Left ventricle myocardium inferior (tissue), 1 donor: ENCODE measurements around the gene REXO4. TPM values are rescaled to one million over a fixed set of nuclear protein-coding genes. Genes with fewer than 3 reads are reported as not detected.

ENCODE experiments used
- DNase-seq: peaks from one replicate; pipeline ENCODE4 v3.0.0-alpha.2; 2020
- H3K27ac ChIP-seq: fragments of 200-600 bp; replicated peaks from 2 replicates; pipeline ENCODE4 v1.8.0; 2021
- H3K27me3 ChIP-seq: fragments of 200-600 bp; 2 replicates; pipeline ENCODE4 v1.8.0; 2021; ENCODE audit warnings: low read depth
- H3K36me3 ChIP-seq: fragments of 200-600 bp; 2 replicates; pipeline ENCODE4 v1.8.0; 2021
- H3K4me1 ChIP-seq: fragments of 200-600 bp; 2 replicates; pipeline ENCODE4 v1.8.0; 2021
- H3K4me3 ChIP-seq: fragments of 200-600 bp; 2 replicates; pipeline ENCODE4 v1.8.0; 2021; ENCODE audit warnings: mild to moderate bottlenecking, moderate library complexity
- H3K9me3 ChIP-seq: fragments of 200-600 bp; replicated peaks from 2 replicates; pipeline ENCODE4 v1.8.0; 2021
- intact Hi-C: fragments of 100-400 bp; cut with micrococcal nuclease; formaldehyde crosslinking; loops from one replicate; pipeline ENCODE4 v1.11.0; 2022
- total RNA-seq: library from RNA; stranded (reverse); fragmentation: NEBNext Ultra II Directional; extraction: Animal tissue kit (Norgen Biotek cat#: 25700); gene quantifications from one replicate; pipeline ENCODE4 v1.2.1, GENCODE V29; 2021
- TF ChIP-seq, protein P1 (sequence below): fragments of 200-600 bp; IDR thresholded peaks from 2 replicates; pipeline ENCODE4 v1.8.0; 2021; ENCODE audit warnings: antibody characterized with exemption, mild to moderate bottlenecking, borderline replicate concordance
- donor health status: DM: no; HTN: yes; CAD: no; lungs with severe emphysema.

The REXO4 gene
- total RNA-seq, 1 donor from 2014 or later = 16.5 TPM

DNA sequence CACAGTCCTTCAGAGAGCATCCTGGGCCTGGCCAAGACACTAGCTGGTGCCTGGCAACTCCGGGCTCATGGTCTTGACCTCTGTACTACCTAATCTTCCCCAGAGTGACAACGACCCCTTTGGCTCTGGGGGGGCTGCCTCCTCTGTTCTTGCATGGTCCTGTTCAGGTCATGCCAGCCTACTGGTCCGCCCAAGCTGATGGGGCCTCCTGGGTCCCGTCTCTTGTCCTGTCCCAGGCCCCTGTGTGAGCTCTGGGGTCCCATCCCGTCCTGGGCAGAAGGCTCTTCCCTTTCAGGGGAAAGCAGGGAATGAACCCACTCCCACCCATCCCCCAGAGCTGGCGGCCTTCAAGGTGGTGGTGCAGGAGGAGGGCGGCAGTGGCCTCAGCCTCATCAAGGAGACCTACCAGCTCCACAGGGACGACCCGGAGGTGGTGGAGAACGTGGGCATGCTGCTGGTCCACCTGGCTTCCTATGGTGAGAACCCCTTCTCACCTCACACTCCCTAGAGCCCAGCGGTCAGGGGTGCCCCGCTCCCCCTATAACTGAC lies 13.3 kb downstream of the REXO4 start:
- Histone ChIP-seq H3K36me3 (peaks cover 48% of the 10 kb centered on the region), H3K9me3 (no peaks in the 10 kb centered on the region), H3K27ac (no peak overlapping the region), H3K4me1 (peaks cover 13% of the 10 kb centered on the region), H3K27me3 (no peaks in the 10 kb centered on the region), H3K4me3 (no peak overlapping the region)
- intact Hi-C loops = loop anchor here (5.0 kb wide), 1 partner anchor 83 kb away; no protein-coding TSS in a partner anchor
- DNase-seq = no peak
- TF ChIP-seq, protein P1, sequence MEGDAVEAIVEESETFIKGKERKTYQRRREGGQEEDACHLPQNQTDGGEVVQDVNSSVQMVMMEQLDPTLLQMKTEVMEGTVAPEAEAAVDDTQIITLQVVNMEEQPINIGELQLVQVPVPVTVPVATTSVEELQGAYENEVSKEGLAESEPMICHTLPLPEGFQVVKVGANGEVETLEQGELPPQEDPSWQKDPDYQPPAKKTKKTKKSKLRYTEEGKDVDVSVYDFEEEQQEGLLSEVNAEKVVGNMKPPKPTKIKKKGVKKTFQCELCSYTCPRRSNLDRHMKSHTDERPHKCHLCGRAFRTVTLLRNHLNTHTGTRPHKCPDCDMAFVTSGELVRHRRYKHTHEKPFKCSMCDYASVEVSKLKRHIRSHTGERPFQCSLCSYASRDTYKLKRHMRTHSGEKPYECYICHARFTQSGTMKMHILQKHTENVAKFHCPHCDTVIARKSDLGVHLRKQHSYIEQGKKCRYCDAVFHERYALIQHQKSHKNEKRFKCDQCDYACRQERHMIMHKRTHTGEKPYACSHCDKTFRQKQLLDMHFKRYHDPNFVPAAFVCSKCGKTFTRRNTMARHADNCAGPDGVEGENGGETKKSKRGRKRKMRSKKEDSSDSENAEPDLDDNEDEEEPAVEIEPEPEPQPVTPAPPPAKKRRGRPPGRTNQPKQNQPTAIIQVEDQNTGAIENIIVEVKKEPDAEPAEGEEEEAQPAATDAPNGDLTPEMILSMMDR = no peak

DNA sequence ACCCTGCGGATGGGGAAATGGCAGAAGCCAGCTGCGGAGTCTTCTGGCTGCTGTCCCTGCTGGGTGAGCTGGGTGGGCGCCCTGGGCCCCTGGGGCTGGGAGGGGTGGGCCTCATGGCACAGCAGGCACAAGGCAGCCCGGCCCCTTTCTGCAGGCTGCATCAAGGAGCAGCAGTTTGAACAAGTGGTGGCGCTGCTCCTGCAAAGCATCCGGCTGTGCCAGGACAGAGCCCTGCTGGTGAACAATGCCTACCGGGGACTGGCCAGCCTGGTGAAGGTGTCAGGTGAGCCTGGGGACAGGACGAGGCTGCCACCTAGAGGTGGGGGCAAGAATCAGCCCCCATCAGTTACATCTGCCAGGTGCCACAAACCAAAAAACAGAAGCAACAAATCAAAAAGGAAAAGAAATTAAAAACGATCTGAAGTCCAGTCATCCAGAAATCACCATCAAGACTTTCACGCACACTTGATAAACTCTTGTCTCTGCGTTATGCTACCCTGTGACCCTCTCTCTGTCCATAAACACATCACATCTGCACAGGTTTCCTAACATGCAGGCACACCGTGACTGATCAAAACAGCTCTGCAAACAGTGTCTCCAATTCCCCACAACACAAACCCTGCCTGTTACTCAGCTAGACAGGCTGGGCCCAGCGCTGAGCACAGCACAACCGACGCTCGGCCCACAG lies 13.9 kb downstream of the REXO4 start:
- TF ChIP-seq, protein P1 = peak; percentile 53
- Histone ChIP-seq H3K36me3 (peaks cover 42% of the 10 kb centered on the region), H3K27me3 (no peaks in the 10 kb centered on the region), H3K4me3 (no peak overlapping the region), H3K4me1 (peaks cover 13% of the 10 kb centered on the region), H3K9me3 (no peaks in the 10 kb centered on the region), H3K27ac (no peak overlapping the region)
- no peak for DNase-seq
- intact Hi-C loops = no loop called here

DNA sequence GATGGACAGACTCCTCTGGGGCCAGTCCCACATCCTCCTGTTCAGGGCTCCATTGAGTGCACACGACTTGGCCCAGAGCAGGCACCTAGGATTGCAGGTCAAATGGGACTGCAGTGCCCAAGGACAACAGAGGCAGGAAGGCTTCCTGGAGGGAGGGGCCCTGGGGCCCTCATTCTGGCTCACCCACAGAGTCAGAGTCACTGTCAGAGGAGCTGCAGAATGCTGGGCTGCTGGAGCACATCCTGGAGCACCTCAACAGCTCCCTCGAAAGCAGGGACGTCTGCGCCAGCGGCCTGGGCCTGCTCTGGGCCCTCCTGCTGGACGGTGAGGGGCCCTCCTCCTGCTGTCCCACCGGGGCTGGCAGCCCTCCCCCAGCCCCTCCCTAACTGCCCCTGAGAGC lies 15.1 kb downstream of the REXO4 start:
- no peak for DNase-seq
- TF ChIP-seq, protein P1 = no peak
- Histone ChIP-seq H3K9me3 (no peaks in the 10 kb centered on the region), H3K27ac (no peak overlapping the region), H3K4me3 (no peak overlapping the region), H3K27me3 (no peaks in the 10 kb centered on the region), H3K36me3 (peaks cover 33% of the 10 kb centered on the region), H3K4me1 (peaks cover 13% of the 10 kb centered on the region)
- intact Hi-C loops = no loop called here

DNA sequence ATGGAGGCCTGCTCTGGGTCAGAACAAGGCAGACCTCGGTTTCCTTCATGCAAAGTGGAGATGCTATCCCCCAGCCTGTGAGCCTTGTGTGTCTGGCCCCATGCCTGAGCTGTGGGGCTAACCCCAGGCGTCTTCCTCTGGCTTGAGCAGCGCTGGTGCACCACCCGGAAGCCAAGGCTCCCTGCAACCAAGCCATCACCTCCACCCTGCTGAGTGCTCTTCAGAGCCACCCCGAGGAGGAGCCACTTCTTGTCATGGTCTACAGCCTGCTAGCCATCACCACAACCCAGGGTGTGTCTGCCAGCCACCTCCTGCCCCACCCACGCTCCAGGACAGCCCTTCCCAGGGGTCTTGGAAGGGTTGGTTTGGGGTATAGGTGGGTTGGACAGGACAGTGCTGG lies 16.2 kb downstream of the REXO4 start:
- TF ChIP-seq, protein P1 = no peak
- intact Hi-C loops = no loop called here
- peaks cover 13% of the 10 kb centered on the region for H3K4me1 ChIP-seq
- H3K4me3 ChIP-seq = no peak overlapping the region
- no peaks in the 10 kb centered on the region for H3K9me3 ChIP-seq
- no peak for DNase-seq
- H3K36me3 ChIP-seq = peaks cover 25% of the 10 kb centered on the region
- H3K27me3 ChIP-seq = no peaks in the 10 kb centered on the region
- no peak overlapping the region for H3K27ac ChIP-seq

DNA sequence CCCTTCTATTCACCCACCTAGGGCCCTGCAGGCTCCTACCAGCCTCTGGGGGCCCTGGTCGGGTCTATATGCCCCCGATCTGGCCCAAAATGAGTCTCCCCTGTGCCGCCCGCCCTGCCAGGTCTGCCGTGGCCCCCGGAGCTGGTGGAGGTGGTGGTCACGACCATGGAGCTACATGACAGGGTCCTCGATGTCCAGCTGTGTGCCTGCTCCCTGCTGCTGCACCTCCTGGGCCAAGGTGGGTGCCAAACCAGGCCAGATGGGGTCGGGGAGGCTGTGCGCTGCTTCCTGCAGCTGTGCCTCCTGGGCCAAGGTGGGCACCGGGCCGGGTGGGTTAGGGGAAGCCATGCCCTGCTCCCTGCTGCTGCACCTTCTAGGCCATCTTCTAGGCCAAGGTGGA lies 17.5 kb downstream of the REXO4 start:
- DNase-seq = no peak
- no peak overlapping the region for H3K4me3 ChIP-seq
- H3K27me3 ChIP-seq = peaks cover 9% of the 10 kb centered on the region
- TF ChIP-seq, protein P1 = no peak
- peaks cover 12% of the 10 kb centered on the region for H3K36me3 ChIP-seq
- H3K9me3 ChIP-seq = no peaks in the 10 kb centered on the region
- peaks cover 4% of the 10 kb centered on the region for H3K4me1 ChIP-seq
- no peak overlapping the region for H3K27ac ChIP-seq
- intact Hi-C loops = no loop called here
